ENCODE measurements around the gene UBAC2. TPM values are rescaled to one million over a fixed set of nuclear protein-coding genes. Genes with fewer than 3 reads are reported as not detected.
"Not testable (repeated sequence)": the region's sequence is repeated elsewhere in the genome, so short reads cannot be mapped to it uniquely, and the experiment has no call there.

The UBAC2 gene
- total RNA-seq, 1 experiment from 2014 or later: 134 TPM

GRCh38 chr13:99210627-99211026 is 10.0 kb downstream of the UBAC2 start:
- not testable (repeated sequence) for H3K4me1 ChIP-seq (replicated peaks); H3K27me3 ChIP-seq (replicated peaks); H3K27ac ChIP-seq; H3K9me3 ChIP-seq (replicated peaks); H3K4me3 ChIP-seq
- DNase-seq (ENCODE audit: low read depth in 1 of 2, low spot score in 2 of 2): peak in 1 of 2 experiments; percentile 57
- peaks cover 22% of the 10 kb centered on the region; the same call in 1 of the 2 replicates for H3K36me3 ChIP-seq

- Histone ChIP-seq H3K4me1 (replicated peaks) (no peaks in the 10 kb centered on the region), H3K36me3 (peaks cover 21% of the 10 kb centered on the region; the same call in 1 of the 2 replicates), H3K27me3 (replicated peaks) (no peaks in the 10 kb centered on the region), H3K27ac (no peak overlapping the region), H3K4me3 (no peak overlapping the region), H3K9me3 (replicated peaks) (no peaks in the 10 kb centered on the region)
- peak in 1 of 2 experiments; percentile 56 for DNase-seq (ENCODE audit: low read depth in 1 of 2, low spot score in 2 of 2)
Measured at GRCh38 chr13:99211421-99212035, 10.9 kb downstream of the UBAC2 start.

GRCh38 chr13:99214232-99214631 is 13.6 kb downstream of the UBAC2 start:
- Histone ChIP-seq H3K27ac (no peak overlapping the region), H3K4me1 (replicated peaks) (no peaks in the 10 kb centered on the region; the same call in 1 of the 2 replicates), H3K27me3 (replicated peaks) (no peaks in the 10 kb centered on the region), H3K9me3 (replicated peaks) (no peaks in the 10 kb centered on the region), H3K4me3 (no peak overlapping the region), H3K36me3 (peaks cover 17% of the 10 kb centered on the region; the same call in 1 of the 2 replicates)
- peak in 1 of 2 experiments; percentile 56 for DNase-seq (ENCODE audit: low read depth in 1 of 2, low spot score in 2 of 2)

GRCh38 chr13:99214731-99215130 is 14.1 kb downstream of the UBAC2 start:
- peak in 1 of 2 experiments; percentile 55 for DNase-seq (ENCODE audit: low read depth in 1 of 2, low spot score in 2 of 2)
- H3K4me1 ChIP-seq (replicated peaks): no peaks in the 10 kb centered on the region; the same call in 1 of the 2 replicates
- no peaks in the 10 kb centered on the region for H3K27me3 ChIP-seq (replicated peaks)
- no peak overlapping the region for H3K27ac ChIP-seq
- H3K9me3 ChIP-seq (replicated peaks): no peaks in the 10 kb centered on the region
- peaks cover 17% of the 10 kb centered on the region; the same call in 1 of the 2 replicates for H3K36me3 ChIP-seq
- H3K4me3 ChIP-seq: no peak overlapping the region

GRCh38 chr13:99215184-99215830 is 14.7 kb downstream of the UBAC2 start:
- no peaks in the 10 kb centered on the region for H3K9me3 ChIP-seq (replicated peaks)
- no peaks in the 10 kb centered on the region for H3K27me3 ChIP-seq (replicated peaks)
- peaks cover 17% of the 10 kb centered on the region; the same call in 1 of the 2 replicates for H3K36me3 ChIP-seq
- DNase-seq (ENCODE audit: low read depth in 1 of 2, low spot score in 2 of 2): peak in 1 of 2 experiments; percentile 73
- H3K27ac ChIP-seq: no peak overlapping the region
- H3K4me3 ChIP-seq: no peak overlapping the region
- no peaks in the 10 kb centered on the region; the same call in 1 of the 2 replicates for H3K4me1 ChIP-seq (replicated peaks)

- H3K36me3 ChIP-seq: peaks cover 16% of the 10 kb centered on the region
- H3K4me1 ChIP-seq (replicated peaks): no peaks in the 10 kb centered on the region; the same call in 1 of the 2 replicates
- no peak overlapping the region for H3K4me3 ChIP-seq
- no peak overlapping the region for H3K27ac ChIP-seq
- no peaks in the 10 kb centered on the region for H3K27me3 ChIP-seq (replicated peaks)
- peak in 1 of 2 experiments; percentile 79 for DNase-seq (ENCODE audit: low read depth in 1 of 2, low spot score in 2 of 2)
- H3K9me3 ChIP-seq (replicated peaks): no peaks in the 10 kb centered on the region
Measured at GRCh38 chr13:99217461-99218110, 16.9 kb downstream of the UBAC2 start.

GRCh38 chr13:99218126-99218525 is 17.5 kb downstream of the UBAC2 start:
- no peak overlapping the region for H3K4me3 ChIP-seq
- DNase-seq (ENCODE audit: low read depth in 1 of 2, low spot score in 2 of 2): peak in 1 of 2 experiments; percentile 47
- H3K36me3 ChIP-seq: peaks cover 16% of the 10 kb centered on the region
- H3K27me3 ChIP-seq (replicated peaks): no peaks in the 10 kb centered on the region
- H3K27ac ChIP-seq: no peak overlapping the region
- H3K4me1 ChIP-seq (replicated peaks): no peaks in the 10 kb centered on the region; the same call in 1 of the 2 replicates
- H3K9me3 ChIP-seq (replicated peaks): no peaks in the 10 kb centered on the region

- Histone ChIP-seq H3K4me1 (replicated peaks) (no peaks in the 10 kb centered on the region; the same call in 1 of the 2 replicates), H3K36me3 (peaks cover 13% of the 10 kb centered on the region), H3K27ac (no peak overlapping the region), H3K9me3 (replicated peaks) (no peaks in the 10 kb centered on the region), H3K4me3 (no peak overlapping the region), H3K27me3 (replicated peaks) (no peaks in the 10 kb centered on the region)
- peak in 1 of 2 experiments; percentile 66 for DNase-seq (ENCODE audit: low read depth in 1 of 2, low spot score in 2 of 2)
Measured at GRCh38 chr13:99218545-99218944, 17.9 kb downstream of the UBAC2 start.

- peak in 1 of 2 experiments; percentile 55 for DNase-seq (ENCODE audit: low read depth in 1 of 2, low spot score in 2 of 2)
- Histone ChIP-seq H3K4me1 (replicated peaks) (no peaks in the 10 kb centered on the region; the same call in 1 of the 2 replicates), H3K27ac (no peak overlapping the region), H3K9me3 (replicated peaks) (no peaks in the 10 kb centered on the region), H3K4me3 (no peak overlapping the region), H3K36me3 (peaks cover 13% of the 10 kb centered on the region), H3K27me3 (replicated peaks) (no peaks in the 10 kb centered on the region)
Measured at GRCh38 chr13:99218969-99219368, 18.3 kb downstream of the UBAC2 start.

- no peak for DNase-seq (ENCODE audit: low read depth in 1 of 2, low spot score in 2 of 2)
- H3K9me3 ChIP-seq (replicated peaks): no peaks in the 10 kb centered on the region
- H3K27me3 ChIP-seq (replicated peaks): no peaks in the 10 kb centered on the region
- H3K36me3 ChIP-seq: peaks cover 12% of the 10 kb centered on the region
- H3K27ac ChIP-seq: no peak overlapping the region
- no peak overlapping the region for H3K4me3 ChIP-seq
- no peaks in the 10 kb centered on the region; the same call in 1 of the 2 replicates for H3K4me1 ChIP-seq (replicated peaks)
Measured at GRCh38 chr13:99220199-99220935, 19.7 kb downstream of the UBAC2 start.

GRCh38 chr13:99221567-99222239 is 21.0 kb downstream of the UBAC2 start:
- Histone ChIP-seq H3K4me3 (no peak overlapping the region), H3K36me3 (peaks cover 7% of the 10 kb centered on the region; the same call in 1 of the 2 replicates), H3K9me3 (replicated peaks) (no peaks in the 10 kb centered on the region), H3K4me1 (replicated peaks) (no peaks in the 10 kb centered on the region; the same call in 1 of the 2 replicates), H3K27me3 (replicated peaks) (no peaks in the 10 kb centered on the region), H3K27ac (no peak overlapping the region)
- peak in 1 of 2 experiments; percentile 54 for DNase-seq (ENCODE audit: low read depth in 1 of 2, low spot score in 2 of 2)

GRCh38 chr13:99223587-99223986 is 22.9 kb downstream of the UBAC2 start:
- H3K9me3 ChIP-seq (replicated peaks): no peaks in the 10 kb centered on the region
- no peak overlapping the region for H3K4me3 ChIP-seq
- no peaks in the 10 kb centered on the region for H3K27me3 ChIP-seq (replicated peaks)
- H3K4me1 ChIP-seq (replicated peaks): peaks cover 16% of the 10 kb centered on the region
- no peak for DNase-seq (ENCODE audit: low read depth in 1 of 2, low spot score in 2 of 2)
- no peak overlapping the region for H3K27ac ChIP-seq
- peaks cover 7% of the 10 kb centered on the region; the same call in 1 of the 2 replicates for H3K36me3 ChIP-seq

- Histone ChIP-seq H3K9me3 (replicated peaks) (no peaks in the 10 kb centered on the region), H3K27me3 (replicated peaks) (no peaks in the 10 kb centered on the region), H3K27ac (no peak overlapping the region), H3K4me3 (no peak overlapping the region), H3K4me1 (replicated peaks) (peaks cover 20% of the 10 kb centered on the region), H3K36me3 (peaks cover 7% of the 10 kb centered on the region; the same call in 1 of the 2 replicates)
- DNase-seq (ENCODE audit: low read depth in 1 of 2, low spot score in 2 of 2): peak in 1 of 2 experiments; percentile 62
Measured at GRCh38 chr13:99224021-99224420, 23.4 kb downstream of the UBAC2 start.
